SH-SY5Y (cell line): Measurements from ENCODE around the gene LHX5.

ENCODE experiments used
- GATA2 ChIP-seq: IDR thresholded peaks from 2 replicates; pipeline ENCODE4 v1.6.1; 2011; ENCODE audit warnings: mild to moderate bottlenecking, low read depth, low read length
- GATA3 ChIP-seq: IDR thresholded peaks from 2 replicates; pipeline ENCODE4 v1.6.1; 2011; ENCODE audit warnings: low read depth, mild to moderate bottlenecking, low read length, moderate library complexity

Gene LHX5

GRCh38 chr12:113464852-113465719 lies 6.6 kb downstream of the LHX5 start:
- no peak for TF ChIP-seq GATA2
- no peak for TF ChIP-seq GATA3

- no peak for TF ChIP-seq GATA3
- TF ChIP-seq GATA2, result no peak
Observed at GRCh38 chr12:113464452-113464775, 7.3 kb downstream of the LHX5 start.

GRCh38 chr12:113463746-113464451 lies 7.8 kb downstream of the LHX5 start:
- TF ChIP-seq GATA2 (no peak), GATA3 (no peak)

GRCh38 chr12:113462998-113463745 lies 8.5 kb downstream of the LHX5 start:
- TF ChIP-seq GATA2 (no peak), GATA3 (no peak)

GRCh38 chr12:113462117-113462774 lies 9.4 kb downstream of the LHX5 start:
- TF ChIP-seq GATA3, result no peak
- no peak for TF ChIP-seq GATA2

GRCh38 chr12:113461666-113462065 lies 10.0 kb downstream of the LHX5 start:
- TF ChIP-seq GATA2 (no peak), GATA3 (no peak)

- TF ChIP-seq GATA2, result no peak
- TF ChIP-seq GATA3, result no peak
Observed at GRCh38 chr12:113459981-113460380, 11.7 kb downstream of the LHX5 start.

GRCh38 chr12:113457710-113458109 lies 14.0 kb downstream of the LHX5 start:
- TF ChIP-seq GATA3 (no peak), GATA2 (no peak)

- TF ChIP-seq GATA2 (no peak), GATA3 (no peak)
Observed at GRCh38 chr12:113457185-113457584, 14.5 kb downstream of the LHX5 start.

GRCh38 chr12:113456761-113457160 lies 14.9 kb downstream of the LHX5 start:
- TF ChIP-seq GATA3, result no peak
- TF ChIP-seq GATA2, result no peak

GRCh38 chr12:113456199-113456598 lies 15.5 kb downstream of the LHX5 start:
- TF ChIP-seq GATA2 (no peak), GATA3 (no peak)

- TF ChIP-seq GATA2, result no peak
- no peak for TF ChIP-seq GATA3
Observed at GRCh38 chr12:113453330-113453729, 18.3 kb downstream of the LHX5 start.

GRCh38 chr12:113452458-113452857 lies 19.2 kb downstream of the LHX5 start:
- TF ChIP-seq GATA2 (no peak), GATA3 (no peak)

- TF ChIP-seq GATA3 (no peak), GATA2 (no peak)
Observed at GRCh38 chr12:113449839-113450238, 21.8 kb downstream of the LHX5 start.
